IPS-18c (cell line): ENCODE measurements around the gene APOL5.

Experiments
- H3K4me3 ChIP-seq: 2 replicates; pipeline ENCODE4 v1.7.0; 2013; ENCODE audit warnings: low read depth, mild to moderate bottlenecking, low read length, moderate library complexity; ENCODE audit not compliant: insufficient read depth
- H3K9me3 ChIP-seq: one replicate; pipeline ENCODE4 v1.6.1; 2013; ENCODE audit warnings: mild to moderate bottlenecking, low read length, moderate library complexity; ENCODE audit not compliant: control insufficient read depth, insufficient read depth

The APOL5 gene

GRCh38 chr22:35754761-35755160, 37.1 kb downstream of the APOL5 start:
- H3K9me3 ChIP-seq = no peaks in the 10 kb centered on the region
- no peak overlapping the region for H3K4me3 ChIP-seq

- Histone ChIP-seq H3K9me3 (no peaks in the 10 kb centered on the region), H3K4me3 (no peak overlapping the region)
Measured at GRCh38 chr22:35756722-35757121, 39.0 kb downstream of the APOL5 start.

- H3K9me3 ChIP-seq = no peaks in the 10 kb centered on the region
- no peak overlapping the region for H3K4me3 ChIP-seq
Measured at GRCh38 chr22:35758394-35758793, 40.7 kb downstream of the APOL5 start.

GRCh38 chr22:35761037-35761436, 43.4 kb downstream of the APOL5 start:
- Histone ChIP-seq H3K4me3 (no peak overlapping the region), H3K9me3 (no peaks in the 10 kb centered on the region)

- no peak overlapping the region for H3K4me3 ChIP-seq
- no peaks in the 10 kb centered on the region for H3K9me3 ChIP-seq
Measured at GRCh38 chr22:35766654-35767580, 49.2 kb downstream of the APOL5 start.

GRCh38 chr22:35769974-35770373, 52.3 kb downstream of the APOL5 start:
- Histone ChIP-seq H3K9me3 (no peaks in the 10 kb centered on the region), H3K4me3 (no peak overlapping the region)

GRCh38 chr22:35775339-35775738, 57.7 kb downstream of the APOL5 start:
- no peak overlapping the region for H3K4me3 ChIP-seq
- H3K9me3 ChIP-seq = no peaks in the 10 kb centered on the region

- Histone ChIP-seq H3K4me3 (no peak overlapping the region), H3K9me3 (no peaks in the 10 kb centered on the region)
Measured at GRCh38 chr22:35777335-35777975, 59.8 kb downstream of the APOL5 start.
